K562 (cell line): Measurements from ENCODE around the gene ZNF143. TPM values are rescaled to one million over a fixed set of nuclear protein-coding genes. Genes with fewer than 3 reads are reported as not detected.
A peak's percentile ranks its signal among the peaks of the same experiment; 100 is the strongest.

ENCODE experiments used
- CBX1 ChIP-seq: sonication (generic); IDR thresholded peaks from 2 replicates; pipeline ENCODE4 v1.6.1; 2016; ENCODE audit warnings: antibody characterized with exemption, low read depth, mild to moderate bottlenecking
- CBX5 ChIP-seq: IDR thresholded peaks from 2 replicates; pipeline ENCODE4 v1.6.1; 2014; ENCODE audit warnings: low read depth, borderline replicate concordance
- CC2D1A ChIP-seq: fragments of 450-650 bp; IDR thresholded peaks from 2 replicates; pipeline ENCODE4 v1.6.1; 2017; ENCODE audit warnings: mild to moderate bottlenecking
- CHD2 ChIP-seq: IDR thresholded peaks from 2 replicates; pipeline ENCODE4 v1.6.1; 2011; ENCODE audit warnings: low read depth, low read length
- ELF1 ChIP-seq: fragments of 200-800 bp; sonication (Bioruptor generic); IDR thresholded peaks from 2 replicates; pipeline ENCODE4 v1.6.1; 2016; ENCODE audit warnings: missing genetic modification characterization, missing compliant biosample characterization
- ELF2 ChIP-seq: fragments of 250-450 bp; sonication (Bioruptor Pico); IDR thresholded peaks from 2 replicates; pipeline ENCODE4 v1.5.0; 2021; ENCODE audit warnings: mild to moderate bottlenecking
- EZH2 ChIP-seq: IDR thresholded peaks from 2 replicates; pipeline ENCODE4 v1.6.1; 2012; ENCODE audit warnings: low read depth, mild to moderate bottlenecking, inconsistent platforms, low read length, borderline replicate concordance
- MYNN ChIP-seq, 2 experiments: sonication (generic); formaldehyde crosslinking in 1 of 2; IDR thresholded peaks; 2 replicates each; pipeline versions ENCODE4 v1.5.0 to v1.6.1; 2016 to 2020; ENCODE audit warnings: antibody characterized with exemption in 1 of 2, missing genetic modification reagents in 1 of 2
- NFIC ChIP-seq: fragments of 450-650 bp; IDR thresholded peaks from 2 replicates; pipeline ENCODE4 v1.6.1; 2017; ENCODE audit warnings: mild to moderate bottlenecking, inconsistent platforms
- OTX1 ChIP-seq: fragments of 450-650 bp; formaldehyde crosslinking; IDR thresholded peaks from 2 replicates; pipeline ENCODE4 v1.4.0; 2022; ENCODE audit warnings: mild to moderate bottlenecking
- PHB ChIP-seq: fragments of 250-450 bp; sonication (Bioruptor Pico); IDR thresholded peaks from 2 replicates; pipeline ENCODE4 v1.5.0; 2021
- PHF8 ChIP-seq: fragments of 200-600 bp; sonication (generic); IDR thresholded peaks from 2 replicates; pipeline ENCODE4 v1.6.1; 2012; ENCODE audit warnings: mixed run types, mild to moderate bottlenecking, inconsistent platforms, low read length, moderate library complexity, borderline replicate concordance
- POLR2AphosphoS5 ChIP-seq: IDR thresholded peaks from 2 replicates; pipeline ENCODE4 v1.6.1; 2011; ENCODE audit warnings: mild to moderate bottlenecking, low read depth, low read length, moderate library complexity; ENCODE audit not compliant: control insufficient read depth, insufficient read depth
- RAD51 ChIP-seq: fragments of 450-650 bp; IDR thresholded peaks from 2 replicates; pipeline ENCODE4 v1.7.1; 2016; ENCODE audit warnings: low read depth, mild to moderate bottlenecking, borderline replicate concordance
- SAFB2 ChIP-seq: fragments of 200-400 bp; formaldehyde crosslinking; IDR thresholded peaks from 2 replicates; pipeline ENCODE4 v1.6.1; 2018; ENCODE audit warnings: borderline replicate concordance, low read length, low read depth, moderate library complexity; ENCODE audit not compliant: severe bottlenecking
- TAF1 ChIP-seq: IDR thresholded peaks from 2 replicates; pipeline ENCODE4 v1.6.1; 2011; ENCODE audit warnings: mild to moderate bottlenecking, low read length, moderate library complexity; ENCODE audit not compliant: insufficient read depth, control insufficient read depth, severe bottlenecking; ENCODE audit errors: extremely low read depth
- TCF7L2 ChIP-seq: fragments of 150-350 bp; IDR thresholded peaks from 2 replicates; pipeline ENCODE4 v1.6.1; 2016; ENCODE audit warnings: low read depth, mild to moderate bottlenecking, low read length, moderate library complexity
- ZBTB1 ChIP-seq: sonication (generic); formaldehyde crosslinking; IDR thresholded peaks from 2 replicates; pipeline ENCODE4 v1.8.1; 2023; ENCODE audit warnings: missing genetic modification reagents, low read depth, mild to moderate bottlenecking, borderline replicate concordance
- ZC3H11A ChIP-seq: IDR thresholded peaks from 2 replicates; pipeline ENCODE4 v1.6.1; 2012; ENCODE audit warnings: low read depth, low read length, improper control_type of control experiment
- ZNF644 ChIP-seq: fragments of 200-800 bp; sonication (Bioruptor generic); IDR thresholded peaks from 2 replicates; pipeline ENCODE4 v1.6.1; 2016; ENCODE audit warnings: low read depth, missing genetic modification characterization, missing compliant biosample characterization
- polyA plus RNA-seq, 8 experiments: library from polyadenylated mRNA; depleted of rRNA in 4 of 8; stranded (reverse) in 5 of 8; unstranded in 3 of 8; fragments of >200 nt; fragmentation: Nextera tagmentation in 2 of 8; fragmentation: Illumina TruSeq in 1 of 8; extraction: Ambion mirVana in 2 of 8; extraction: Trizol in 1 of 8; gene quantifications; 2 replicates each; pipeline versions ENCODE4 v1.2.1 to v1.2.3, GENCODE V29; 2011 to 2014; ENCODE audit warnings: inconsistent platforms in 1 of 8, missing spikeins in 1 of 8
- total RNA-seq, 7 experiments: library from RNA; depleted of rRNA in 6 of 7; stranded (reverse); fragments of >200 nt in 6 of 7; fragmentation: Illumina TruSeq in 2 of 7; extraction: Trizol in 2 of 7; gene quantifications; 2 replicates each; pipeline versions ENCODE4 v1.2.1 to v1.2.3, GENCODE V29; 2011 to 2021; ENCODE audit warnings: low replicate concordance in 1 of 7
- TF ChIP-seq, protein P1 (sequence below): fragments of 250-450 bp; sonication (Bioruptor Pico); IDR thresholded peaks from 2 replicates; pipeline ENCODE4 v1.5.0; 2021
- TF ChIP-seq, protein P2 (sequence below): fragments of 450-650 bp; IDR thresholded peaks from 2 replicates; pipeline ENCODE4 v1.6.1; 2016; ENCODE audit warnings: low read depth, mild to moderate bottlenecking, moderate library complexity
- TF ChIP-seq, protein P3 (sequence below): fragments of 250-450 bp; sonication (Bioruptor Pico); IDR thresholded peaks from 2 replicates; pipeline ENCODE4 v1.5.0; 2020; ENCODE audit warnings: mild to moderate bottlenecking, borderline replicate concordance
- TF ChIP-seq, protein P4 (sequence below), 3 experiments: fragments of 200-800 bp in 1 of 3; sonication (Bioruptor generic) in 1 of 3; sonication (generic) in 1 of 3; formaldehyde crosslinking in 1 of 3; IDR thresholded peaks; 2 replicates each; pipeline versions ENCODE4 v1.6.1 to v1.8.0; 2016 to 2022; ENCODE audit warnings: mild to moderate bottlenecking in 2 of 3, missing compliant biosample characterization in 2 of 3, missing genetic modification characterization in 2 of 3, missing genetic modification reagents in 1 of 3

Gene ZNF143
- total and polyA plus RNA-seq, 9 of the 15 experiments (the other 6 are each of a cell fraction or from before 2014, with no cell fraction given), result 18.4 to 58.5 (median 27.1) TPM

DNA sequence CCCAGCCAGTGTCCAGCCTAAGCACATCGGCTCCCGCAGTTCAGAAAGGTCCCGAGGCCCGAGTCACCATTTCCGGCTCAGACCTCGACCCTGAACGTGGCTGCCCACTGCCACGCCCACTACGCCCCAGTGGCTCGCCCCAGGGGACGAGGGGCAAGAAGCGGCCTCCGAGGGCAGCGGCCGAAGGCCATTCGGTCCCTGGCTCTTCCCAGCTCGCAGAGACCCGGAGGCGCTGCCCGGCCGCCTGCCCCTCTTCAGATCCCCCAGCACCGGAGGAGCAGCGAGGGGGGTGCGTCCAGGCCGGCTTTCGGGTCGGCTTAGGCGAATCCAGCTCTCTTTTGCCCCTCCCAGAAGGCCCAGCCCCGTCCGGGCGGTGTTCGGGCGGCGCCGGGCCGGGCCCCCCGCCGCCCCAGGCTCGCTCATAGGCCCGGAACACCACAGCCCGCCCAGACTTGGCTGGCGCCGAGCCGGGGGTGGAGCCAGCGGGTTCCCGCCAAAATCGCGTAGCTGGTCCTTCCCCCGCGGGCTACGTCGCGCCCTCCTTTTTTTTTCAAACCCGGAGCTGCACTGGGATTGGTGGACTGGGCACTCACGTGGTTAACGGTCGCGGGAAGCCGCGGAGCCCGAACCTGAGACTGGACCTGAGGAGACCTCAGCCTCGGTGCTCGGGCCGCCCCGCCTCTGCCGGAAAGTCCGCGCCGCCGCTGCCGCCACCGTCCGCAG is 112.4 kb downstream of the ZNF143 start, which contains the start of gene WEE1 (continued):
- TF ChIP-seq CC2D1A (peak; percentile 95), PHF8 (peak; percentile 78), MYNN (IDR thresholded peaks at IDR 0.05) (no peak; the same call in 1 of the 2 replicates), MYNN (CRISPR knock-in tag; IDR thresholded peaks at IDR 0.05) (no peak), NFIC (peak; percentile 31), ZNF644 (tag) (no peak; the same call in 1 of the 2 replicates), EZH2 (no peak), SAFB2 (no peak), ZC3H11A (no peak), TCF7L2 (no peak), CBX1 (peak; percentile 87; the same call in 1 of the 2 replicates), ELF1 (tag) (peak; percentile 86), ELF2 (CRISPR knock-in tag) (no peak), CBX5 (no peak), POLR2AphosphoS5 (peak; percentile 87), CHD2 (peak; percentile 45), ZBTB1 (CRISPR knock-in tag) (peak; percentile 73; the same call in 1 of the 2 replicates), PHB (CRISPR knock-in tag) (no peak), RAD51 (peak; percentile 91), OTX1 (no peak), TAF1 (peak; percentile 68)
- TF ChIP-seq, protein P1, sequence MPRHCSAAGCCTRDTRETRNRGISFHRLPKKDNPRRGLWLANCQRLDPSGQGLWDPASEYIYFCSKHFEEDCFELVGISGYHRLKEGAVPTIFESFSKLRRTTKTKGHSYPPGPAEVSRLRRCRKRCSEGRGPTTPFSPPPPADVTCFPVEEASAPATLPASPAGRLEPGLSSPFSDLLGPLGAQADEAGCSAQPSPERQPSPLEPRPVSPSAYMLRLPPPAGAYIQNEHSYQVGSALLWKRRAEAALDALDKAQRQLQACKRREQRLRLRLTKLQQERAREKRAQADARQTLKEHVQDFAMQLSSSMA (CRISPR knock-in tag), result no peak
- TF ChIP-seq, protein P2, sequence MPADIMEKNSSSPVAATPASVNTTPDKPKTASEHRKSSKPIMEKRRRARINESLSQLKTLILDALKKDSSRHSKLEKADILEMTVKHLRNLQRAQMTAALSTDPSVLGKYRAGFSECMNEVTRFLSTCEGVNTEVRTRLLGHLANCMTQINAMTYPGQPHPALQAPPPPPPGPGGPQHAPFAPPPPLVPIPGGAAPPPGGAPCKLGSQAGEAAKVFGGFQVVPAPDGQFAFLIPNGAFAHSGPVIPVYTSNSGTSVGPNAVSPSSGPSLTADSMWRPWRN, result no peak
- TF ChIP-seq, protein P3, sequence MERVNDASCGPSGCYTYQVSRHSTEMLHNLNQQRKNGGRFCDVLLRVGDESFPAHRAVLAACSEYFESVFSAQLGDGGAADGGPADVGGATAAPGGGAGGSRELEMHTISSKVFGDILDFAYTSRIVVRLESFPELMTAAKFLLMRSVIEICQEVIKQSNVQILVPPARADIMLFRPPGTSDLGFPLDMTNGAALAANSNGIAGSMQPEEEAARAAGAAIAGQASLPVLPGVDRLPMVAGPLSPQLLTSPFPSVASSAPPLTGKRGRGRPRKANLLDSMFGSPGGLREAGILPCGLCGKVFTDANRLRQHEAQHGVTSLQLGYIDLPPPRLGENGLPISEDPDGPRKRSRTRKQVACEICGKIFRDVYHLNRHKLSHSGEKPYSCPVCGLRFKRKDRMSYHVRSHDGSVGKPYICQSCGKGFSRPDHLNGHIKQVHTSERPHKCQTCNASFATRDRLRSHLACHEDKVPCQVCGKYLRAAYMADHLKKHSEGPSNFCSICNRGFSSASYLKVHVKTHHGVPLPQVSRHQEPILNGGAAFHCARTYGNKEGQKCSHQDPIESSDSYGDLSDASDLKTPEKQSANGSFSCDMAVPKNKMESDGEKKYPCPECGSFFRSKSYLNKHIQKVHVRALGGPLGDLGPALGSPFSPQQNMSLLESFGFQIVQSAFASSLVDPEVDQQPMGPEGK (CRISPR knock-in tag), result 0 out of 2 replicates have a peak, but pooled peaks have one; percentile 14
- TF ChIP-seq, protein P4, sequence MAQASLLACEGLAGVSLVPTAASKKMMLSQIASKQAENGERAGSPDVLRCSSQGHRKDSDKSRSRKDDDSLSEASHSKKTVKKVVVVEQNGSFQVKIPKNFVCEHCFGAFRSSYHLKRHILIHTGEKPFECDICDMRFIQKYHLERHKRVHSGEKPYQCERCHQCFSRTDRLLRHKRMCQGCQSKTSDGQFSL (CRISPR knock-in tag; IDR thresholded peaks at IDR 0.05), result peak; percentile 76
- TF ChIP-seq, protein P4 (tag; IDR thresholded peaks at IDR 0.05), result no peak; a peak in 1 of 4 replicates
